GM23338 (cell line): Measurements from ENCODE around the gene NBAS.

Source experiments
- CREB1 ChIP-seq: fragments of 250-450 bp; sonication (Bioruptor Pico); IDR thresholded peaks from 2 replicates; pipeline ENCODE4 v1.5.0; 2020; ENCODE audit warnings: low read depth, mild to moderate bottlenecking, moderate library complexity
- EZH2 ChIP-seq: fragments of 200-600 bp; sonication (generic); IDR thresholded peaks from one replicate; pipeline ENCODE4 v1.8.0; 2017; ENCODE audit warnings: antibody characterized with exemption, mild to moderate bottlenecking, low read depth; ENCODE audit not compliant: unreplicated experiment
- EZH2phosphoT487 ChIP-seq: fragments of 200-600 bp; sonication (generic); IDR thresholded peaks from one replicate; pipeline ENCODE4 v1.8.1; 2018; ENCODE audit warnings: antibody characterized with exemption; ENCODE audit not compliant: unreplicated experiment
- JUNB ChIP-seq: IDR thresholded peaks from one replicate; pipeline ENCODE4 v1.6.1; 2016; ENCODE audit warnings: antibody characterized with exemption; ENCODE audit not compliant: unreplicated experiment
- POLR2AphosphoS5 ChIP-seq: IDR thresholded peaks from 2 replicates; pipeline ENCODE4 v1.6.1; 2016; ENCODE audit warnings: antibody characterized with exemption, low read depth
- TF ChIP-seq, protein P1 (sequence below), 2 experiments: fragments of 200-600 bp in 1 of 2; sonication (generic) in 1 of 2; conservative IDR thresholded peaks; 2 replicates each; pipeline versions ENCODE4 v1.5.1 to v1.6.1; 2016 to 2017; ENCODE audit warnings: antibody characterized with exemption in 2 of 2, low read depth in 2 of 2, mild to moderate bottlenecking in 2 of 2, moderate library complexity in 1 of 2
- TF ChIP-seq, protein P2 (sequence below): IDR thresholded peaks from one replicate; pipeline ENCODE4 v1.6.1; 2018; ENCODE audit warnings: antibody characterized with exemption; ENCODE audit not compliant: unreplicated experiment

DNA sequence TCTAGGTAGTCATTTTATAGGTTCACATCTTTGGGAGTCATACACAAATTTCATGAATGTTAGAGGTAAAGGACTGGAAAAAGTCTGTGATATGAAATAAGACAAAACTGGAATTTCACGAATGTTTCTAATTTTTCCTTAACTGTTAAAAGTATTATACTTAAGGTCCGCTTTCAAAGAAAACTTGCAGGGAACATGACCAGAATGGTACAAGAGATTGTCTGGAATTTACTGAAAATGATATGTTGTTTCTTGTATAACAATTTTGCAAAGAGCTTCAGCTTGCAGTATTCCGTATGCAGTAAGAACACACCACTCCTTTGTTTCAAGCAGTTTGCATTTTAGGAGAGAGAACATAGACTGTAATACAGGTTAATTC is 32.2 kb upstream of the NBAS start:
- TF ChIP-seq EZH2phosphoT487 (no peak), CREB1 (CRISPR knock-in tag) (no peak), EZH2 (no peak), POLR2AphosphoS5 (no peak), JUNB (no peak)
- TF ChIP-seq, protein P1, sequence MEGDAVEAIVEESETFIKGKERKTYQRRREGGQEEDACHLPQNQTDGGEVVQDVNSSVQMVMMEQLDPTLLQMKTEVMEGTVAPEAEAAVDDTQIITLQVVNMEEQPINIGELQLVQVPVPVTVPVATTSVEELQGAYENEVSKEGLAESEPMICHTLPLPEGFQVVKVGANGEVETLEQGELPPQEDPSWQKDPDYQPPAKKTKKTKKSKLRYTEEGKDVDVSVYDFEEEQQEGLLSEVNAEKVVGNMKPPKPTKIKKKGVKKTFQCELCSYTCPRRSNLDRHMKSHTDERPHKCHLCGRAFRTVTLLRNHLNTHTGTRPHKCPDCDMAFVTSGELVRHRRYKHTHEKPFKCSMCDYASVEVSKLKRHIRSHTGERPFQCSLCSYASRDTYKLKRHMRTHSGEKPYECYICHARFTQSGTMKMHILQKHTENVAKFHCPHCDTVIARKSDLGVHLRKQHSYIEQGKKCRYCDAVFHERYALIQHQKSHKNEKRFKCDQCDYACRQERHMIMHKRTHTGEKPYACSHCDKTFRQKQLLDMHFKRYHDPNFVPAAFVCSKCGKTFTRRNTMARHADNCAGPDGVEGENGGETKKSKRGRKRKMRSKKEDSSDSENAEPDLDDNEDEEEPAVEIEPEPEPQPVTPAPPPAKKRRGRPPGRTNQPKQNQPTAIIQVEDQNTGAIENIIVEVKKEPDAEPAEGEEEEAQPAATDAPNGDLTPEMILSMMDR (conservative IDR thresholded peaks at IDR 0.05; ENCODE audit: low read depth in 2 of 2): no peak
- TF ChIP-seq, protein P2, sequence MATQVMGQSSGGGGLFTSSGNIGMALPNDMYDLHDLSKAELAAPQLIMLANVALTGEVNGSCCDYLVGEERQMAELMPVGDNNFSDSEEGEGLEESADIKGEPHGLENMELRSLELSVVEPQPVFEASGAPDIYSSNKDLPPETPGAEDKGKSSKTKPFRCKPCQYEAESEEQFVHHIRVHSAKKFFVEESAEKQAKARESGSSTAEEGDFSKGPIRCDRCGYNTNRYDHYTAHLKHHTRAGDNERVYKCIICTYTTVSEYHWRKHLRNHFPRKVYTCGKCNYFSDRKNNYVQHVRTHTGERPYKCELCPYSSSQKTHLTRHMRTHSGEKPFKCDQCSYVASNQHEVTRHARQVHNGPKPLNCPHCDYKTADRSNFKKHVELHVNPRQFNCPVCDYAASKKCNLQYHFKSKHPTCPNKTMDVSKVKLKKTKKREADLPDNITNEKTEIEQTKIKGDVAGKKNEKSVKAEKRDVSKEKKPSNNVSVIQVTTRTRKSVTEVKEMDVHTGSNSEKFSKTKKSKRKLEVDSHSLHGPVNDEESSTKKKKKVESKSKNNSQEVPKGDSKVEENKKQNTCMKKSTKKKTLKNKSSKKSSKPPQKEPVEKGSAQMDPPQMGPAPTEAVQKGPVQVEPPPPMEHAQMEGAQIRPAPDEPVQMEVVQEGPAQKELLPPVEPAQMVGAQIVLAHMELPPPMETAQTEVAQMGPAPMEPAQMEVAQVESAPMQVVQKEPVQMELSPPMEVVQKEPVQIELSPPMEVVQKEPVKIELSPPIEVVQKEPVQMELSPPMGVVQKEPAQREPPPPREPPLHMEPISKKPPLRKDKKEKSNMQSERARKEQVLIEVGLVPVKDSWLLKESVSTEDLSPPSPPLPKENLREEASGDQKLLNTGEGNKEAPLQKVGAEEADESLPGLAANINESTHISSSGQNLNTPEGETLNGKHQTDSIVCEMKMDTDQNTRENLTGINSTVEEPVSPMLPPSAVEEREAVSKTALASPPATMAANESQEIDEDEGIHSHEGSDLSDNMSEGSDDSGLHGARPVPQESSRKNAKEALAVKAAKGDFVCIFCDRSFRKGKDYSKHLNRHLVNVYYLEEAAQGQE: no peak
